H1 (cell line): ENCODE data around the gene CDH12. TPM values are rescaled to one million over a fixed set of nuclear protein-coding genes. Genes with fewer than 3 reads are reported as not detected.

ENCODE experiments used
- CTCF ChIA-PET: fragments of 300-600 bp; sonication (Branson Sonifier 250); formaldehyde crosslinking; loops from one replicate; lab custom pipeline; 2021; ENCODE audit not compliant: partially characterized antibody; lab: Charles Lee
- POLR2A ChIA-PET: fragments of 300-600 bp; sonication (Branson Sonifier 250); formaldehyde crosslinking; loops from one replicate; lab custom pipeline; 2021; ENCODE audit warnings: inconsistent platforms; ENCODE audit not compliant: partially characterized antibody; lab: Charles Lee
- DNase-seq, 2 experiments: peaks; one replicate each; pipeline versions ENCODE4 v3.0.0 to v3.0.0-alpha.2; 2010 to 2022; ENCODE audit warnings: low spot score in 2 of 2, low read depth in 1 of 2, mixed read lengths in 1 of 2
- FAIRE-seq: peaks from 2 replicates; lab custom pipeline; 2011; peaks lifted over from hg19 to GRCh38; lab: Jason Lieb, UNC
- H2AFZ ChIP-seq: 2 replicates; pipeline ENCODE4 v1.8.1; 2012; ENCODE audit warnings: low read length, inconsistent platforms
- H2AK5ac ChIP-seq: 2 replicates; pipeline ENCODE4 v1.6.1; 2013; ENCODE audit warnings: low read depth, low read length
- H2BK120ac ChIP-seq: replicated peaks from 2 replicates; pipeline ENCODE3; 2013; ENCODE audit warnings: low read depth, low read length, inconsistent platforms
- H2BK12ac ChIP-seq: 2 replicates; pipeline ENCODE4 v1.6.1; 2013; ENCODE audit warnings: low read depth, low read length
- H2BK15ac ChIP-seq: 2 replicates; pipeline ENCODE4 v1.6.1; 2013; ENCODE audit warnings: low read length
- H2BK20ac ChIP-seq: 2 replicates; pipeline ENCODE4 v1.6.1; 2013; ENCODE audit warnings: low read length
- H2BK5ac ChIP-seq: 2 replicates; pipeline ENCODE4 v1.6.1; 2013; ENCODE audit warnings: low read depth, low read length
- H3K14ac ChIP-seq: 2 replicates; pipeline ENCODE4 v1.6.1; 2013; ENCODE audit warnings: inconsistent platforms; ENCODE audit not compliant: insufficient read length
- H3K18ac ChIP-seq: 2 replicates; pipeline ENCODE4 v1.6.1; 2013; ENCODE audit warnings: low read length; ENCODE audit errors: extremely low read depth
- H3K23ac ChIP-seq: 2 replicates; pipeline ENCODE4 v1.6.1; 2013; ENCODE audit warnings: inconsistent platforms; ENCODE audit not compliant: insufficient read length
- H3K23me2 ChIP-seq: 2 replicates; pipeline ENCODE4 v1.6.1; 2013; ENCODE audit warnings: low read depth, low read length
- H3K27ac ChIP-seq: 2 replicates; pipeline ENCODE4 v1.6.1; 2011; ENCODE audit warnings: low read depth, low read length, inconsistent platforms
- H3K27me3 ChIP-seq, 4 experiments: replicated peaks in 1 of 4; 1 replicate in 1 of 4; 2 replicates in 3 of 4; pipeline versions ENCODE4 v1.6.1 to v1.8.1; 2011 to 2013; ENCODE audit warnings: low read length in 3 of 4, mild to moderate bottlenecking in 3 of 4, inconsistent platforms in 2 of 4, mixed read lengths in 2 of 4, moderate library complexity in 1 of 4; ENCODE audit not compliant: control insufficient read depth in 3 of 4, insufficient read depth in 3 of 4; ENCODE audit errors: extremely low read depth in 1 of 4
- H3K36me3 ChIP-seq, 4 experiments: 2 replicates each; pipeline versions ENCODE4 v1.6.1 to v1.8.1; 2011 to 2013; ENCODE audit warnings: mild to moderate bottlenecking in 4 of 4, low read length in 3 of 4, moderate library complexity in 2 of 4, control low read depth in 1 of 4, inconsistent platforms in 1 of 4; ENCODE audit not compliant: insufficient read depth in 4 of 4, control insufficient read depth in 2 of 4
- H3K4ac ChIP-seq: replicated peaks from 2 replicates; pipeline ENCODE3; 2013; ENCODE audit warnings: low read length, low read depth, mixed read lengths, inconsistent platforms; ENCODE audit not compliant: insufficient read length
- H3K4me1 ChIP-seq, 4 experiments: replicated peaks in 1 of 4; 1 replicate in 1 of 4; 2 replicates in 3 of 4; pipeline versions ENCODE4 v1.6.1 to v1.8.1; 2011 to 2013; ENCODE audit warnings: low read length in 3 of 4, inconsistent platforms in 2 of 4, mixed read lengths in 1 of 4; ENCODE audit not compliant: insufficient read depth in 4 of 4, control insufficient read depth in 3 of 4
- H3K4me2 ChIP-seq, 2 experiments: 2 replicates each; pipeline versions ENCODE4 v1.6.1 to v1.8.1; 2011 to 2013; ENCODE audit warnings: low read depth in 2 of 2, low read length in 2 of 2, control low read depth in 1 of 2, inconsistent platforms in 1 of 2, mild to moderate bottlenecking in 1 of 2; ENCODE audit not compliant: insufficient read depth in 1 of 2
- H3K4me3 ChIP-seq, 4 experiments: fragments of 200-600, 300-600 bp in 1 of 4; sonication (generic), shearing (Covaris generic), sonication (Bioruptor Twin) in 1 of 4; 2 replicates each; pipeline versions ENCODE4 v1.5.1 to v1.8.1; 2011 to 2016; ENCODE audit warnings: low read length in 4 of 4, low read depth in 3 of 4, control low read depth in 2 of 4, inconsistent platforms in 2 of 4, mild to moderate bottlenecking in 2 of 4, mixed read lengths in 1 of 4, moderate library complexity in 1 of 4; ENCODE audit not compliant: insufficient read depth in 2 of 4; ENCODE audit errors: extremely low read depth in 1 of 4
- H3K56ac ChIP-seq: replicated peaks from 2 replicates; pipeline ENCODE3; 2013; ENCODE audit warnings: low read depth, mild to moderate bottlenecking, mixed read lengths, low read length, inconsistent platforms; ENCODE audit not compliant: insufficient read length
- H3K79me1 ChIP-seq: 2 replicates; pipeline ENCODE4 v1.6.1; 2013; ENCODE audit warnings: low read depth, low read length, control low read depth
- H3K79me2 ChIP-seq, 2 experiments: 2 replicates each; pipeline versions ENCODE4 v1.6.1 to v1.8.1; 2012 to 2013; ENCODE audit warnings: low read length in 2 of 2, mild to moderate bottlenecking in 2 of 2, inconsistent platforms in 1 of 2; ENCODE audit not compliant: insufficient read depth in 2 of 2, control insufficient read depth in 1 of 2
- H3K9ac ChIP-seq, 4 experiments: replicated peaks in 1 of 4; 1 replicate in 1 of 4; 2 replicates in 3 of 4; pipeline versions ENCODE4 v1.6.1 to v1.8.1; 2011 to 2013; ENCODE audit warnings: low read depth in 3 of 4, low read length in 3 of 4, control low read depth in 2 of 4, mild to moderate bottlenecking in 2 of 4, moderate library complexity in 2 of 4, inconsistent platforms in 1 of 4; ENCODE audit errors: extremely low read depth in 1 of 4
- H3K9me3 ChIP-seq, 2 experiments: 2 replicates each; pipeline versions ENCODE4 v1.6.1 to v1.8.1; 2012 to 2013; ENCODE audit warnings: mild to moderate bottlenecking in 2 of 2, moderate library complexity in 2 of 2, control low read depth in 1 of 2, inconsistent platforms in 1 of 2, low read depth in 1 of 2, low read length in 1 of 2, mixed read lengths in 1 of 2; ENCODE audit not compliant: insufficient read depth in 2 of 2
- H4K20me1 ChIP-seq, 2 experiments: replicated peaks in 1 of 2; 2 replicates each; pipeline versions ENCODE3 to v1.8.1; 2011 to 2013; ENCODE audit warnings: inconsistent platforms in 2 of 2, low read length in 2 of 2, mild to moderate bottlenecking in 1 of 2; ENCODE audit not compliant: insufficient read depth in 2 of 2, control insufficient read depth in 1 of 2
- H4K5ac ChIP-seq: 2 replicates; pipeline ENCODE4 v1.6.1; 2013; ENCODE audit warnings: low read length, low read depth, mixed read lengths, inconsistent platforms; ENCODE audit not compliant: insufficient read length
- H4K8ac ChIP-seq: 2 replicates; pipeline ENCODE4 v1.8.0; 2013; ENCODE audit warnings: mild to moderate bottlenecking, moderate library complexity, low read length, inconsistent platforms; ENCODE audit not compliant: insufficient read depth; ENCODE audit errors: extremely low read depth
- H4K91ac ChIP-seq: replicated peaks from 2 replicates; pipeline ENCODE3; 2013; ENCODE audit warnings: low read length, mixed read lengths, inconsistent platforms; ENCODE audit not compliant: insufficient read length
- BACH1 ChIP-seq: IDR thresholded peaks from 2 replicates; pipeline ENCODE4 v1.6.1; 2012; ENCODE audit warnings: low read length, improper control_type of control experiment
- EP300 ChIP-seq, 2 experiments: IDR thresholded peaks; 1 replicate in 1 of 2; 2 replicates in 1 of 2; pipeline ENCODE4 v1.6.1; 2011 to 2012; ENCODE audit warnings: low read depth in 2 of 2, low read length in 2 of 2, mild to moderate bottlenecking in 2 of 2, borderline replicate concordance in 1 of 2, inconsistent platforms in 1 of 2, moderate library complexity in 1 of 2
- EZH2 ChIP-seq: fragments of 200-600 bp; sonication (generic); IDR thresholded peaks from 2 replicates; pipeline ENCODE4 v1.7.1; 2012; ENCODE audit warnings: low read depth, mild to moderate bottlenecking, moderate library complexity, low read length, inconsistent platforms; ENCODE audit not compliant: severe bottlenecking
- JUN ChIP-seq: IDR thresholded peaks from 2 replicates; pipeline ENCODE4 v1.6.1; 2011; ENCODE audit warnings: low read depth, mild to moderate bottlenecking, improper control_type of control experiment, low read length
- RFX5 ChIP-seq: IDR thresholded peaks from 2 replicates; pipeline ENCODE4 v1.6.1; 2011; ENCODE audit warnings: low read depth, low read length, improper control_type of control experiment, borderline replicate concordance
- TEAD4 ChIP-seq: IDR thresholded peaks from 2 replicates; pipeline ENCODE4 v1.6.1; 2012; ENCODE audit warnings: low read depth, low read length, inconsistent platforms, mixed read lengths
- WGBS, 2 experiments: shearing (Covaris generic) in 1 of 2; methylation state at CpG; one replicate each; pipeline versions ENCODE4 v1.1.6 to v1.1.7; 2013 to 2015; ENCODE audit warnings: low lambda C conversion rate in 2 of 2, mixed read lengths in 2 of 2, inconsistent platforms in 1 of 2, low coverage in 1 of 2, missing lambda C conversion rate in 1 of 2; ENCODE audit not compliant: insufficient replicate concordance in 2 of 2, insufficient coverage in 1 of 2, insufficient read length in 1 of 2; ENCODE audit errors: extremely low coverage in 1 of 2, missing lambda C conversion rate in 1 of 2; 5-methylcytosine and 5-hydroxymethylcytosine counted together
- polyA plus RNA-seq, 7 experiments: library from polyadenylated mRNA; depleted of rRNA in 3 of 7; stranded (reverse) in 5 of 7; unstranded in 2 of 7; fragments of >200 nt in 5 of 7; fragments of 200-250 nt in 2 of 7; gene quantifications; 1 replicate in 5 of 7; 2 replicates in 1 of 7; 4 replicates in 1 of 7; pipeline versions ENCODE4 v1.2.1 to v1.2.3, GENCODE V29; 2011 to 2013; ENCODE audit warnings: missing spikeins in 2 of 7, mixed read lengths in 2 of 7
- total RNA-seq: library from RNA; stranded (reverse); fragmentation: NEBNext Ultra II Directional; extraction: Animal tissue kit (Norgen Biotek cat#: 25700); gene quantifications from 2 replicates; pipeline ENCODE4 v1.2.1, GENCODE V29; 2021
- TF ChIP-seq, protein P1 (sequence below): IDR thresholded peaks from 2 replicates; pipeline ENCODE4 v1.6.1; 2011; ENCODE audit warnings: low read depth, mild to moderate bottlenecking, low read length; ENCODE audit not compliant: insufficient read depth

The CDH12 gene
- total and polyA plus RNA-seq, 2 of the 8 experiments (the other 6 are each of a cell fraction or from before 2014, with no cell fraction given): 0.03 TPM; not detected in 1

DNA sequence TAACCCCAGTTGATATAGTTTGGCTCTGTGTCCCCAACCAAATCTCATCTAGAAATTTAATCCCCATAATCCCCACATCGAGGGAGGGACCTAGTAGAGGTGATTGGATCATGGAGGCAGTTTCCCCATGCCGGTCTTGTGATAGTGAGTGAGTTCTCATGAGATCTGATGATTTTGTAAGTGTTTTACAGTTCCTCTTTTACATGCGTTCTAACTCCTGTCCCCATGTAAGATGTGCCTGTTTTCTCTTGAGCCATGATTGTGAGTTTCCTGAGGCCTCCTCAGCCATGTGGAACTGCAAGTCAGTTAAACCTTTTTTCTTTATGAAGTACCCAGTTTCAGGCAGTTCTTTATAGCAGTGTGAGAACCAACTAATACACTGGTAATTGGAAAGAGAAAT is 73.6 kb downstream of the CDH12 start:
- H3K36me3 ChIP-seq: no peaks in the 10 kb centered on the region
- no peak overlapping the region for H3K23ac ChIP-seq
- H3K18ac ChIP-seq: no peak overlapping the region
- 96% methylated on average over 3 of the region's 3 CpGs; no CpG with 5 or more reads in 1 of the 2 experiments for WGBS, 2 experiments
- no peak overlapping the region for H2BK5ac ChIP-seq
- no peak overlapping the region for H3K4me3 ChIP-seq
- no peak overlapping the region for H2BK20ac ChIP-seq
- no peak for DNase-seq
- no peak overlapping the region for H3K4me2 ChIP-seq
- TF ChIP-seq BACH1 (no peak), EZH2 (no peak), RFX5 (no peak), JUN (no peak), EP300 (IDR thresholded peaks at IDR 0.05; ENCODE audit: borderline replicate concordance in 1 of 2, low read depth in 2 of 2, low read length in 2 of 2) (no peak), TEAD4 (no peak)
- TF ChIP-seq, protein P1, sequence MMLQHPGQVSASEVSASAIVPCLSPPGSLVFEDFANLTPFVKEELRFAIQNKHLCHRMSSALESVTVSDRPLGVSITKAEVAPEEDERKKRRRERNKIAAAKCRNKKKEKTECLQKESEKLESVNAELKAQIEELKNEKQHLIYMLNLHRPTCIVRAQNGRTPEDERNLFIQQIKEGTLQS: no peak
- H4K91ac ChIP-seq: no peak overlapping the region
- no peak for FAIRE-seq
- no peaks in the 10 kb centered on the region for H3K9me3 ChIP-seq
- no peak overlapping the region for H3K4ac ChIP-seq
- H3K23me2 ChIP-seq: no peaks in the 10 kb centered on the region
- H2AFZ ChIP-seq: no peak overlapping the region
- H3K9ac ChIP-seq: no peak overlapping the region
- H3K27ac ChIP-seq: no peak overlapping the region
- POLR2A ChIA-PET: no interaction called here
- H2BK120ac ChIP-seq: no peak overlapping the region
- H3K79me2 ChIP-seq: no peaks in the 10 kb centered on the region
- no peaks in the 10 kb centered on the region for H3K4me1 ChIP-seq
- no peaks in the 10 kb centered on the region for H3K27me3 ChIP-seq
- H2BK12ac ChIP-seq: no peak overlapping the region
- CTCF ChIA-PET: no interaction called here
- H4K20me1 ChIP-seq: no peaks in the 10 kb centered on the region
- H2AK5ac ChIP-seq: no peak overlapping the region
- H2BK15ac ChIP-seq: no peak overlapping the region
- H3K79me1 ChIP-seq: no peaks in the 10 kb centered on the region
- H4K8ac ChIP-seq: no peak overlapping the region
- H3K56ac ChIP-seq: no peak overlapping the region
- no peak overlapping the region for H4K5ac ChIP-seq
- H3K14ac ChIP-seq: no peak overlapping the region
